SK-N-SH treated with all-trans-retinoic acid at 6 μM for 48 hours (cell line): ENCODE data around the gene FAM13A.

Source experiments
- ISL1 ChIP-seq: fragments of 250-450 bp; sonication (Bioruptor Pico); IDR thresholded peaks from 2 replicates; pipeline ENCODE4 v2.1.2; 2022; ENCODE audit warnings: mild to moderate bottlenecking, moderate library complexity
- PATZ1 ChIP-seq: fragments of 250-450 bp; sonication (Bioruptor Pico); IDR thresholded peaks from 2 replicates; pipeline ENCODE4 v1.8.0; 2020; ENCODE audit warnings: mild to moderate bottlenecking, moderate library complexity, borderline replicate concordance
- PPARA ChIP-seq: fragments of 250-450 bp; sonication (Bioruptor Pico); IDR thresholded peaks from 2 replicates; pipeline ENCODE4 v1.5.0; 2020; ENCODE audit warnings: mild to moderate bottlenecking, borderline replicate concordance
- SNAI2 ChIP-seq: fragments of 250-450 bp; sonication (Bioruptor Pico); IDR thresholded peaks from 2 replicates; pipeline ENCODE4 v1.5.0; 2020; ENCODE audit warnings: mild to moderate bottlenecking, moderate library complexity
- TSHZ2 ChIP-seq: fragments of 250-450 bp; sonication (Bioruptor Pico); IDR thresholded peaks from 2 replicates; pipeline ENCODE4 v1.5.0; 2020; ENCODE audit warnings: mild to moderate bottlenecking, moderate library complexity

GRCh38 chr4:88952081-88952480 lies 104.9 kb downstream of the FAM13A start:
- TF ChIP-seq PATZ1 (CRISPR knock-in tag) (no peak), ISL1 (no peak), SNAI2 (CRISPR knock-in tag) (no peak), PPARA (CRISPR knock-in tag) (no peak), TSHZ2 (CRISPR knock-in tag) (no peak)
